Measurements from ENCODE around the gene CARD6. TPM values are rescaled to one million over a fixed set of nuclear protein-coding genes. Genes with fewer than 3 reads are reported as not detected.

CARD6 gene
- total and polyA plus RNA-seq, 4 donors, result 1.6 to 3.2 (median 2.1) TPM

DNA sequence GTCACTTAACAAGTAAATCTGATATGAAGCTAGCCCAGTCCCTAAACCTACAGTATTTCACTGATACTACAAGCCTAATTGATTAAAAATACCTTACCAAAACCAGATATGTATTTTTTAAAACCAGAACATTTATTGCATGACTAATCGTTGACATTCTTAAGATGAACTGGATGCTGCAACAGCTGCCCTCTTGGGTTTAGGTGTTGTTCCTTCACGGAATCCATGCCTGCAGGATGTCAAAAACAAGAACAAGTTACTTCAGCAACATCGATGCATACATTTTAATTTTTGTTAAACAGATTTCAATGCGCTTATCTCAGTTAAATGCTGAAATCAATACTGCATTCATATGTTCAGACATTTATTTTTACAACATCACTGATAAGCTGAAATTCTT, 8.8 kb upstream of the CARD6 start (continued):
- TF ChIP-seq SP1 (IDR thresholded peaks at IDR 0.05) (no peak), HNF4A (conservative IDR thresholded peaks at IDR 0.05) (no peak)

DNA sequence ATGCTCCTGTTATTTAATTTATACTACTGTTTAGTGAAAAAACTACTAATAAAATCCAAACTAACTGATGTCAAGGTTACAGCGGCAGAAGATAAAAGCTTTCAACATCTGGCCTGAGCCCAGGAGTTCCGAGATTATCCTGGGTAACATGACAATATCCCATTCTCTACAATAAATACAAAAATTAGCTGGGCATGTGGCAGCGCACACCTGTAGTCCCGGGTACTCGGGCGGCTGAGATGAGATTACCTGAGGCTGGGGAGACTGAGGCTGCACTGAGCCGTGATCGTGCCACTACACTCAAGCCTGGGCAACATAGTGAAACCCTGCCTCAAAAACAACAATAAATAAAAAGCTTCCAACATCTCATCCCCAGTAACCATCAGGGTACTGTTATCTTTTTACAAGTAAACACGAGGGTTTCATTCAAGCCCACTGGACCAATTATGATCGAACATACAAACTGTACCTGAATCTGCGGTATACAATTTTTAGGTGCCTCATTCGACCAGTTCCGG, 7.4 kb upstream of the CARD6 start:
- Histone ChIP-seq H3K9ac (ENCODE audit: low read depth in 1 of 2, low read length in 2 of 2) (peak overlapping the region; percentile 78 to 98), H3K27me3 (ENCODE audit: control insufficient read depth in 4 of 4, insufficient read depth in 4 of 4, low read length in 3 of 4) (no peaks in the 10 kb centered on the region), H3K27ac (ENCODE audit: low read depth in 1 of 2, low read length in 2 of 2) (peak overlapping the region in 1 of 2 donors; percentile 91), H3K9me3 (ENCODE audit: control insufficient read depth in 4 of 4, low read length in 3 of 4) (no peaks in the 10 kb centered on the region), H3K4me1 (ENCODE audit: control insufficient read depth in 4 of 4, insufficient read depth in 4 of 4, low read length in 3 of 4) (peaks cover 0 to 20% (median 10%) of the 10 kb centered on the region in 4 donors), H3K4me3 (ENCODE audit: low read depth in 1 of 3, low read length in 3 of 3) (peak overlapping the region; percentile 76 to 98 (median 97)), H3K36me3 (ENCODE audit: control insufficient read depth in 4 of 4, insufficient read depth in 3 of 4, low read depth in 1 of 4, low read length in 3 of 4) (peaks cover 13 to 47% (median 41%) of the 10 kb centered on the region in 4 donors)
- no peak for DNase-seq (ENCODE audit: low spot score)
- 38% methylated on average over 13 of the region's 13 CpGs for WGBS
- TF ChIP-seq GABPA (IDR thresholded peaks at IDR 0.05 in 1 of 2, conservative IDR thresholded peaks at IDR 0.05 in 1 of 2) (no peak), MAX (IDR thresholded peaks at IDR 0.05) (no peak), JUND (IDR thresholded peaks at IDR 0.05) (no peak), REST (IDR thresholded peaks at IDR 0.05) (no peak), NR2F2 (IDR thresholded peaks at IDR 0.05) (no peak), TAF1 (conservative IDR thresholded peaks at IDR 0.05) (no peak)
- TF ChIP-seq, protein P1, sequence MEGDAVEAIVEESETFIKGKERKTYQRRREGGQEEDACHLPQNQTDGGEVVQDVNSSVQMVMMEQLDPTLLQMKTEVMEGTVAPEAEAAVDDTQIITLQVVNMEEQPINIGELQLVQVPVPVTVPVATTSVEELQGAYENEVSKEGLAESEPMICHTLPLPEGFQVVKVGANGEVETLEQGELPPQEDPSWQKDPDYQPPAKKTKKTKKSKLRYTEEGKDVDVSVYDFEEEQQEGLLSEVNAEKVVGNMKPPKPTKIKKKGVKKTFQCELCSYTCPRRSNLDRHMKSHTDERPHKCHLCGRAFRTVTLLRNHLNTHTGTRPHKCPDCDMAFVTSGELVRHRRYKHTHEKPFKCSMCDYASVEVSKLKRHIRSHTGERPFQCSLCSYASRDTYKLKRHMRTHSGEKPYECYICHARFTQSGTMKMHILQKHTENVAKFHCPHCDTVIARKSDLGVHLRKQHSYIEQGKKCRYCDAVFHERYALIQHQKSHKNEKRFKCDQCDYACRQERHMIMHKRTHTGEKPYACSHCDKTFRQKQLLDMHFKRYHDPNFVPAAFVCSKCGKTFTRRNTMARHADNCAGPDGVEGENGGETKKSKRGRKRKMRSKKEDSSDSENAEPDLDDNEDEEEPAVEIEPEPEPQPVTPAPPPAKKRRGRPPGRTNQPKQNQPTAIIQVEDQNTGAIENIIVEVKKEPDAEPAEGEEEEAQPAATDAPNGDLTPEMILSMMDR (IDR thresholded peaks at IDR 0.05; ENCODE audit: low read depth, low read length, missing input control), result no peak

GRCh38 chr5:40834391-40834848, 6.7 kb upstream of the CARD6 start:
- H3K4me3 ChIP-seq (ENCODE audit: low read depth in 1 of 3, low read length in 3 of 3), result peak overlapping the region; percentile 76 to 98 (median 97)
- peaks cover 0 to 20% (median 10%) of the 10 kb centered on the region in 4 donors for H3K4me1 ChIP-seq (ENCODE audit: control insufficient read depth in 4 of 4, insufficient read depth in 4 of 4, low read length in 3 of 4)
- H3K27ac ChIP-seq (ENCODE audit: low read depth in 1 of 2, low read length in 2 of 2), result peak overlapping the region; percentile 66 to 91
- under 1% methylated on average over 21 of the region's 21 CpGs for WGBS
- H3K9me3 ChIP-seq (ENCODE audit: control insufficient read depth in 4 of 4, low read length in 3 of 4), result no peaks in the 10 kb centered on the region
- no peak for DNase-seq (ENCODE audit: low spot score)
- peaks cover 10 to 40% (median 35%) of the 10 kb centered on the region in 4 donors for H3K36me3 ChIP-seq (ENCODE audit: control insufficient read depth in 4 of 4, insufficient read depth in 3 of 4, low read depth in 1 of 4, low read length in 3 of 4)
- TF ChIP-seq NR2F2 (IDR thresholded peaks at IDR 0.05), result no peak
- TF ChIP-seq FOXA1 (IDR thresholded peaks at IDR 0.05), result no peak
- TF ChIP-seq ATF3 (IDR thresholded peaks at IDR 0.05), result no peak
- no peak for TF ChIP-seq JUND (IDR thresholded peaks at IDR 0.05)
- no peak for TF ChIP-seq HNF4G (IDR thresholded peaks at IDR 0.05)
- H3K9ac ChIP-seq (ENCODE audit: low read depth in 1 of 2, low read length in 2 of 2), result peak overlapping the region; percentile 78 to 98
- H3K27me3 ChIP-seq (ENCODE audit: control insufficient read depth in 4 of 4, insufficient read depth in 4 of 4, low read length in 3 of 4), result no peaks in the 10 kb centered on the region
